OCI-LY3 (cell line): Measurements from ENCODE around the gene LEAP2.

ENCODE experiments used
- CTCF ChIP-seq: fragments of 200-600, 300-600 bp; sonication (generic); IDR thresholded peaks from 2 replicates; pipeline ENCODE4 v1.5.1; 2014; ENCODE audit warnings: antibody characterized with exemption, low read length, low read depth
- EZH2phosphoT487 ChIP-seq: fragments of 200-600 bp; shearing (Covaris generic); IDR thresholded peaks from 2 replicates; pipeline ENCODE4 v1.6.1; 2018; ENCODE audit warnings: antibody characterized with exemption, mixed run types, low read depth

- TF ChIP-seq CTCF (no peak), EZH2phosphoT487 (no peak)
Observed at GRCh38 chr5:132868754-132869153, 4.7 kb upstream of the LEAP2 start.
